ENCODE measurements around the gene ABTB1.
A peak's percentile ranks its signal among the peaks of the same experiment; 100 is the strongest.
"Not testable (repeated sequence)": the region's sequence is repeated elsewhere in the genome, so short reads cannot be mapped to it uniquely, and the experiment has no call there.

Gene ABTB1

DNA sequence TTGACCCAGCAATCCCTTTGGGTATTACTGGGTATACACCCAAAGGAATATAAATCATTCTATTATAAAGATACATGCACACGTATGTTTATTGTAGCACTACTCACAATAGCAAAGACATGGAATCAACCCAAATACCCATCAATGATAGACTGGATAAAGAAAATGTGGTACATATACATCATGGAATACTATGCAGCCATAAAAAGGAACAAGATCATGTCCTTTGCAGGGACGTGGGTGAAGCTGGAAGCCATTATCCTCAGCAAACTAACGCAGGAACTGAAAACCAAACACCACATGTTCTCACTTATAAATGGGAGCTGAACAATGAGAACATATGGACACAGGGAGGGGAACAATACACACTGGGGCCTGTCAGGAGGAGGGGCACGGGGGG, 32.1 kb downstream of the ABTB1 start:
- H3K36me3 Mint-ChIP-seq, CTCF ChIA-PET, DNase-seq, H3K9me3 Mint-ChIP-seq, H3K27ac Mint-ChIP-seq, H3K4me1 Mint-ChIP-seq, H3K4me3 Mint-ChIP-seq: not testable (repeated sequence)
- peaks cover 16% of the 10 kb centered on the region for H3K27me3 Mint-ChIP-seq

DNA sequence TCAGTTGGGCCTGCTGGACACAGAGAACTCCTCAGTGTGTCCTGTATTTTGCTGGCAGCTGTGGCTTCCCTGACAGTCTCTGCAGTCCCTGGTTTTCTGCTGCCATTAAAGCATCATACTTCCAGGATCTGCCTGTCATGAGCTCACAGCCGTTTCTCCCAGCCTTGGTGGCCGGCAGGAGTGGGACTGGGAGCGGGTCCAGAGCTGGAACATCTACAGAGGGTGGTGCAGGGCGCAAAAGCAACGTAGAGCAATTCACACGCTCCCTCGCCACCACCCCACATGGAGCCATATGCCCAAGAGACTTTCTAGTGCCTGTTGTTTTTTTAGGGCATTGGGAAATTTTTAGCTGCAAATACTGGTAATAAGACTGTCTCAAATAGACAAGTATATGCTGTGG, 33.6 kb downstream of the ABTB1 start:
- Mint-ChIP-seq H3K36me3 (no peaks in the 10 kb centered on the region), H3K27ac (no peak overlapping the region), H3K4me3 (no peak overlapping the region), H3K4me1 (no peaks in the 10 kb centered on the region), H3K9me3 (peaks cover 2% of the 10 kb centered on the region), H3K27me3 (peaks cover 14% of the 10 kb centered on the region)
- DNase-seq, result no peak
- CTCF ChIA-PET, result no interaction called here

- peaks cover 2% of the 10 kb centered on the region for H3K9me3 Mint-ChIP-seq
- CTCF ChIA-PET, result no interaction called here
These were observed 34.1 kb downstream of the ABTB1 start for GRCh38 chr3:127706785-127707351.

GRCh38 chr3:127707851-127708411, 35.2 kb downstream of the ABTB1 start:
- no peak overlapping the region for H3K4me3 Mint-ChIP-seq
- H3K9me3 Mint-ChIP-seq, result peaks cover 2% of the 10 kb centered on the region
- H3K36me3 Mint-ChIP-seq, result no peaks in the 10 kb centered on the region
- CTCF ChIA-PET, result interaction anchor here (0.8 kb wide), 1 partner anchor 9 kb away, joined by 3 read pairs; no protein-coding TSS in a partner anchor
- no peaks in the 10 kb centered on the region for H3K4me1 Mint-ChIP-seq
- no peak overlapping the region for H3K27ac Mint-ChIP-seq
- peaks cover 5% of the 10 kb centered on the region for H3K27me3 Mint-ChIP-seq
- DNase-seq, result no peak

More at GRCh38 chr3:127706785-127707351, 34.1 kb downstream of the ABTB1 start:
- no peak for DNase-seq
- Mint-ChIP-seq H3K36me3 (no peaks in the 10 kb centered on the region), H3K4me3 (no peak overlapping the region), H3K4me1 (no peaks in the 10 kb centered on the region), H3K27me3 (peaks cover 9% of the 10 kb centered on the region), H3K27ac (no peak overlapping the region)

GRCh38 chr3:127708837-127709236, 36.1 kb downstream of the ABTB1 start:
- Mint-ChIP-seq H3K9me3 (no peaks in the 10 kb centered on the region), H3K4me3 (no peak overlapping the region), H3K36me3 (no peaks in the 10 kb centered on the region), H3K4me1 (no peaks in the 10 kb centered on the region), H3K27ac (no peak overlapping the region), H3K27me3 (peaks cover 5% of the 10 kb centered on the region)
- CTCF ChIA-PET, result interaction anchor here (0.8 kb wide), 1 partner anchor 161 kb away, joined by 3 read pairs; no protein-coding TSS in a partner anchor
- DNase-seq, result no peak

DNA sequence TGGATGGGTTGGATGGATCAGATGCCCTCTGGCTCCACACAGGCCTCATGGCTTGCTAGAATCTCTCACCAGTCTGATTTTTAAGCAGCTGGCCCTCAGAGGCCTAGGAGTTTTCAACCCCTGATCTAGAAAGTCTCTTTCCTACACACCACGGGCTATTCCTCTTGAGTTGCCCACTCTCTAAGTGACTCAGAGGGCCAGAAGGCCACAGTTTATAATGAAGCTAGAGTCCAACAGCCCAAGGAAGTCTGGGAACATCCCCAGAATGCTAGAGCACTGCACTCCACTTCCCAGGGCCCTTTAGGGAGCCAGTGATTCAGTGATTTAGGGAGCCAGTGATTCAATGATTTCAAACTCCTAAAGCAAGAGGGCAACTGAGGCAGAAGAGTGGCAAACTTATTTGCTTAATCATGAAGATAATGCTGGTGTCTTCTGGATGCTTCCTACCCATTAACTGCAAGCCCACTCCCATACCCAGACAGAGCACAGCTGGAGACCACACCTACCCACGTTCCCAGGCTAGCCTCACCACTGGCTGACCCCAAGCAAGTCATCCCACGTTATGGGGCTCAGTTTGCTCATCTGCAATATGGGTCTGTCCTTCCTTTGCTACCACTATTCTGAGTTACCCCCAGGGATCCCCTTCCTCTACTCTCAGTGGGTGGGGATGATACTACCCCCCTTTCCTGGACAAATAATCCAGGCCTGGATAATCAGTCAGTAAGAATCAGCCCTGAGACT, 36.7 kb downstream of the ABTB1 start:
- no peak for DNase-seq
- Mint-ChIP-seq H3K4me1 (no peaks in the 10 kb centered on the region), H3K27me3 (peaks cover 9% of the 10 kb centered on the region), H3K9me3 (no peaks in the 10 kb centered on the region), H3K36me3 (no peaks in the 10 kb centered on the region), H3K27ac (no peak overlapping the region), H3K4me3 (no peak overlapping the region)
- CTCF ChIA-PET, result interaction anchor here (0.8 kb wide), 1 partner anchor 162 kb away, joined by 3 read pairs; no protein-coding TSS in a partner anchor

- CTCF ChIA-PET, result no interaction called here
- Mint-ChIP-seq H3K4me3 (no peak overlapping the region), H3K36me3 (no peaks in the 10 kb centered on the region), H3K27ac (peak overlapping the region; percentile 70), H3K9me3 (no peaks in the 10 kb centered on the region), H3K27me3 (peaks cover 10% of the 10 kb centered on the region), H3K4me1 (no peaks in the 10 kb centered on the region)
- DNase-seq, result no peak
These were observed 37.6 kb downstream of the ABTB1 start for GRCh38 chr3:127710155-127710941.

DNA sequence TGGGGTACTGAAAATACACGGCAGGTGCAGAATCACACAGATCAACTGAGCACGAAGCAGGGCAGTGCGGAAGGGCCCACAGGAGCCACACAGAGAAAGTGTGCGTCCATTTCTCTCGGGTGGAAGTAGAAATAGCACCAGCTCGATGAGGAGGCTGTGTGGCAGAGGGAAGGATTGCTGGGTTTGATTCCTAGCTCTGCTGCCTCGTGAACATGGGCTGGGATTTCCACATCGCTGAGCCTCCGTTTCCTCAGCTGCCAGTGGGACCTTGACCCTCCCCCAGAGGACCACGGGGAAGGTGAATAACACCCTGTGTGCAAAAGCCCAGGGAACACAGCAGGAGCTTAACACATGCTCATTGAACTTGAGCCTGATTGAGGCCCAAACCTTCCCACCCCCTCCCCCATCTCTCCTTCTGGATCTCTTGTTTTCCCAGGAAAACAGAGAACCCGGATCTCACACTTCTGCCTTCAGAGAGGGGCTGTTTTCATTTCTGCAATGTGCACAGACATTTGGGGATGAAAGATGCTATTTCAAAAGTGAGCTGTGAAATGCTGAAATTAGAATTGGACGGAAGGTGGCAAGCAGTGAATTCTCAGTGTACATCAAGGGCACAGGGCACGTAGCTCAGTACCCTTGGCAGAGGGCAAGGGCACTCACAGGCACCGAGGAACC, 38.4 kb downstream of the ABTB1 start:
- CTCF ChIA-PET, result no interaction called here
- no peaks in the 10 kb centered on the region for H3K4me1 Mint-ChIP-seq
- H3K4me3 Mint-ChIP-seq, result no peak overlapping the region
- no peak overlapping the region for H3K27ac Mint-ChIP-seq
- no peak for DNase-seq
- H3K9me3 Mint-ChIP-seq, result no peaks in the 10 kb centered on the region
- H3K27me3 Mint-ChIP-seq, result peaks cover 13% of the 10 kb centered on the region
- no peaks in the 10 kb centered on the region for H3K36me3 Mint-ChIP-seq

DNA sequence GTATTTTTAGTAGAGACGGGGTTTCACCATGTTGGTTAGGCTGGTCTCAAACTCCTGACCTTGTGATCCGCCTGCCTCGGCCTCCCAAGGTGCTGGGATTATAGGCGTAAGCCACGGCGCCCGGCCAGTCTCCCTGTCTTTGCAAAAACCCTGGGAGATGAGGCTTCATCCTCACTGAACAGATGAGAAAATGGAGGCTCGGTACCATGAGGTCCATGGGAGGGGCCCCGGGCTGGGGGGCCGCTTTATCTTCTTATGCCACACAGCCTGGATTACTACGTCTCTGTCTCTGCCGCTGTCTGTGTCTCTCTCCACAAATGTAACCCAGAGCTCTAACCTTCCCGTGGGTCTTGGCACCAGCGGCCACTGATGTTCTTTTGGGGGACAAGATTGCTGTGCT, 39.1 kb downstream of the ABTB1 start:
- Mint-ChIP-seq H3K4me3 (no peak overlapping the region), H3K27me3 (peaks cover 16% of the 10 kb centered on the region), H3K27ac (no peak overlapping the region), H3K4me1 (no peaks in the 10 kb centered on the region), H3K9me3 (no peaks in the 10 kb centered on the region), H3K36me3 (no peaks in the 10 kb centered on the region)
- DNase-seq, result no peak
- CTCF ChIA-PET, result no interaction called here

DNA sequence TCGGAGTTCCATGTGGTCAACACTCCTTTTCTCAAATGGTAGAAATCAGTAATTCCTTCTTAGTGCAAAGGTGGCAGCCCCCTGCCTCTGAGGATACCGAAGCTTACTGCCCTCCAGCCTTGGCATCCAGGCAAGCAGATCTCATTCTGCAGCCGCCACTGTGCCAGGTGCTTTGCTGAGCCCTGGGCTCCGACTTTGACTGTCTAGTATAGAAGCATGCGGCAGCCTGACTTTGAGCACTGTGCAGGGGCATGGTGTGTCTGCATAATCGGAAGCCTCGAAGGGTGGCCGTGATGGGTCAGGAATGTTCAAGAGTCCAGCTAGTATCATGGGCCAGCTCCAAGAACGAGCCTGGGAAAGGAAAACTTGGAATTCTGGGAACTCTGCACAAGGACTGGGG, 39.7 kb downstream of the ABTB1 start:
- H3K4me3 Mint-ChIP-seq, result no peak overlapping the region
- H3K4me1 Mint-ChIP-seq, result no peaks in the 10 kb centered on the region
- H3K9me3 Mint-ChIP-seq, result no peaks in the 10 kb centered on the region
- H3K27me3 Mint-ChIP-seq, result peaks cover 16% of the 10 kb centered on the region
- H3K36me3 Mint-ChIP-seq, result no peaks in the 10 kb centered on the region
- CTCF ChIA-PET, result no interaction called here
- DNase-seq, result no peak
- H3K27ac Mint-ChIP-seq, result no peak overlapping the region

DNA sequence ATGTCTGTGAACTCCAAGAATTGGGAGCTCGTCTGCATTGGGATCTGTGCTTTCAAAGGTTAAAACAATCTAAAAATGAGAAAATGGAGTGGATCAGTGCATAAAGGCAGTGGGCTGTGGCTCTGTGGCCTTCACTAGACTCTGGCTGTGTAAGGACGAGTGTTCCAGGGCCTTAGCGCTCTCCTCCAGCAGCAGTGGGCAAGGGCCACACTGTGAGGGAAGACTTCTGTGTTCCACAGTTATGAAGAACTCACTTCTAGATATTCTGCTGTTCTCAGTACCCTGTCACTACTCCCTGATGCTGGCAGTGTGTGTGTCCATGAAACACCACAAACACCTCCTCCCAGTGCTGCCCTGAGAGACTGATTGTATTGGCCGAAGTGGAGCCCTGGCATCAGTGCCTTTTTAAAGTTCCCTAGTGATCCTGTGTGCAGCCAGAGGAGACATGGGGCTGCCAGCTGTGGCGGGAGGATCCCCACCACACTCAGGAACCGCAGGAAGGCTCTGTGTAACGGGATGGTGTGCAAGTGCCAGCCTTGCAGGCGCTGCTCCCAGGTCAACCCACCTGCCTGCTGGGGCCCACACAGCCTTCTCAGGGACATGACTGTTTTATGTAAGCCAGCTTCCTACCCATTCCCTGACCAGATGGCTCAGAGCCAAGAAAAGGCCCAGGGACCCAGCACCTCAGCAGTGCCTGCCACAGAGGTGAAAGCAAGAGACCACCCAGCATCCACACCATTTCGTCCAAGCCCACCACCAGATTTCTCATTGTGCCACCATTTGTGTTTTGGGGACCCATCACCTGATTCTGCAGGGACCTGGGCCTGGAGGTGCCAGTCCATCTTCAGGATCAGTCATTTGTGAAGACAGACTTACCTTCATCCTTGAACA, 40.4 kb downstream of the ABTB1 start:
- Mint-ChIP-seq H3K27me3 (peaks cover 16% of the 10 kb centered on the region), H3K9me3 (no peaks in the 10 kb centered on the region), H3K4me3 (no peak overlapping the region), H3K4me1 (no peaks in the 10 kb centered on the region), H3K36me3 (no peaks in the 10 kb centered on the region), H3K27ac (no peak overlapping the region)
- CTCF ChIA-PET, result no interaction called here
- no peak for DNase-seq

DNA sequence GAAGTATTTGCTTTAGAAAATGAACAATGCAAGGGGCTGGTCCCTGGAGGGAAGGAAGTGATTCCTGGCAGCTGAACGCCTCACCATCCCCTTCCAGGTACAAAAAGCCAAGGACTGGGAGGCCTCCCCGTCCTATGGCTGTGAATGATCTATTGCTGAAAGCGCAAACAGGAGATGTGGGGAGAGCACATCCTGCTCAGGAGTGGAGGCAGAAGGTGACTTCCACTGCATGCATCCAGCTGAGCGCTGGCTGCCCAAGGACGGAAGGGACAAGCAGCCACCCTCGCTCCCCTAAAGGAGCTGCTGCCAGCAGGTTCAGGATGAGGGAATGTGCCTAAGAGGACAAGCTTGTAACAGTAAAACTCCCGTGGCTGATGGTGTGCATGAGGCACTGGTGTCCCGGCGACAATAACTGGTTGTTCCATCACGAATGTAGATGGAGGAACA, 41.4 kb downstream of the ABTB1 start:
- Mint-ChIP-seq H3K27me3 (peaks cover 23% of the 10 kb centered on the region), H3K4me1 (no peaks in the 10 kb centered on the region), H3K9me3 (no peaks in the 10 kb centered on the region), H3K36me3 (no peaks in the 10 kb centered on the region), H3K4me3 (no peak overlapping the region), H3K27ac (no peak overlapping the region)
- CTCF ChIA-PET, result interaction anchor here (0.7 kb wide), 1 partner anchor 49 kb away, joined by 3 read pairs; no protein-coding TSS in a partner anchor
- no peak for DNase-seq

DNA sequence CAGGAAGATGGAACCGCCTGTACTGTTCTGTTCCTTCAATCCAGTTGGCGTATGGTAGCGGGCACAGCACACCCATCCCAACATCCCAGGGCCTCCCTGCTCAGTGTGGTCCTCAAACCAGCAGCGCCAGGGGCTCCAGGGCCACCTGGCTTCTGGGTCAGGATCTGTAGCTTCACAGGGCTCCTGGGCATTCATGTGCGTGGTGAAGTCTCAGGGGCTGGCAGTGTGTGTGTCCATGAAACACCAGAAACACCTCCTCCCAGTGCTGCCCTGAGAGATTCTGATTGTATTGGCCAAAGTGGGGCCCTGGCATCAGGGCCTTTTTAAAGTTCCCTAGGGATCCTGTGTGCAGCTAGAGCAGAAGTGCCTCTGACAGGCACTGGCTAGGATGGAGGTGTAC, 42.1 kb downstream of the ABTB1 start:
- no peak for DNase-seq
- no peaks in the 10 kb centered on the region for H3K4me1 Mint-ChIP-seq
- CTCF ChIA-PET, result interaction anchor here (0.7 kb wide), 1 partner anchor 49 kb away, joined by 3 read pairs; no protein-coding TSS in a partner anchor

More for the DNA sequence above, 42.1 kb downstream of the ABTB1 start:
- Mint-ChIP-seq H3K27me3 (peaks cover 23% of the 10 kb centered on the region), H3K9me3 (no peaks in the 10 kb centered on the region), H3K4me3 (no peak overlapping the region), H3K36me3 (no peaks in the 10 kb centered on the region), H3K27ac (no peak overlapping the region)
